Right lobe of liver (tissue), 6 donors: ENCODE results near the gene FAM20C. TPM values are rescaled to one million over a fixed set of nuclear protein-coding genes. Genes with fewer than 3 reads are reported as not detected.

ENCODE experiments used
- ATAC-seq, 4 donors: fragments of 200-7000 bp; cut with Tn5 transposase; one replicate each; pipeline ENCODE4 v1.9.1; 2020; ENCODE audit warnings: mild to moderate bottlenecking in 4 of 4, moderate library complexity in 4 of 4
- DNase-seq, 3 donors: peaks; one replicate each; pipeline ENCODE4 v3.0.0-alpha.2; 2020
- H3K27ac ChIP-seq, 3 donors: fragments of 200-600 bp; one replicate each; pipeline ENCODE4 v1.8.0; 2022
- H3K27me3 ChIP-seq, 2 donors: fragments of 200-600 bp; one replicate each; pipeline ENCODE4 v1.8.0; 2022
- H3K36me3 ChIP-seq, 4 donors: fragments of 200-600 bp; sonication (generic) in 1 of 4; one replicate each; pipeline versions ENCODE4 v1.5.1 to v1.8.0; 2017 to 2022; ENCODE audit warnings: control low read depth in 1 of 4
- H3K4me1 ChIP-seq, 4 donors: fragments of 200-600 bp; sonication (generic) in 1 of 4; one replicate each; pipeline versions ENCODE4 v1.5.1 to v1.8.0; 2017 to 2022; ENCODE audit warnings: control low read depth in 1 of 4
- H3K4me3 ChIP-seq, 3 donors: fragments of 200-600 bp; one replicate each; pipeline ENCODE4 v1.8.0; 2022
- H3K9me3 ChIP-seq, 4 donors: fragments of 200-600 bp; sonication (generic) in 1 of 4; one replicate each; pipeline versions ENCODE4 v1.5.1 to v1.8.0; 2017 to 2022; ENCODE audit warnings: control low read depth in 1 of 4
- CTCF ChIP-seq, 4 donors: fragments of 200-600 bp in 3 of 4; fragments of 450-650 bp in 1 of 4; IDR thresholded peaks; one replicate each; pipeline versions ENCODE4 v1.5.1 to v1.8.0; 2016 to 2022; ENCODE audit warnings: antibody characterized with exemption in 4 of 4, mild to moderate bottlenecking in 2 of 4
- POLR2A ChIP-seq: fragments of 450-650 bp; IDR thresholded peaks from one replicate; pipeline ENCODE4 v1.6.1; 2017; ENCODE audit warnings: antibody characterized with exemption, mild to moderate bottlenecking
- WGBS: methylation state at CpG from one replicate; pipeline ENCODE4 v1.1.6; 2018; ENCODE audit warnings: low coverage, low lambda C conversion rate; ENCODE audit not compliant: insufficient coverage; ENCODE audit errors: missing lambda C conversion rate; 5-methylcytosine and 5-hydroxymethylcytosine counted together
- intact Hi-C, 2 donors: fragments of 100-400 bp; cut with DNase I; formaldehyde crosslinking; loops; one replicate each; pipeline versions ENCODE4 v1.11.2 to v1.14.1; 2022
- total RNA-seq, 6 experiments: library from RNA; depleted of rRNA in 2 of 6; stranded (reverse); fragments of >200 nt in 2 of 6; fragmentation: NEBNext Ultra II Directional in 3 of 6; extraction: Animal tissue kit (Norgen Biotek cat#: 25700) in 3 of 6; gene quantifications; one replicate each; pipeline versions ENCODE4 v1.1.0 to v1.2.4, GENCODE V29; 2016 to 2023
- donor health status: DM: no; HTN: yes; CAD: no.
- donor health status: DM: no; HTN: no; CAD: no.
- donor health status: DM: no; HTN: no; CAD: no.
- donor health status: DM: no; HTN: yes; CAD: no.
- donor health status: DM: no; HTN: yes; CAD: no.

The FAM20C gene
- total RNA-seq, 6 experiments from 2014 or later = 32.1 to 73.8 (median 57.3) TPM

- no peak for ATAC-seq
- Histone ChIP-seq H3K9me3 (no peaks in the 10 kb centered on the region), H3K4me1 (no peaks in the 10 kb centered on the region), H3K27ac (no peak overlapping the region), H3K4me3 (no peak overlapping the region), H3K27me3 (no peaks in the 10 kb centered on the region), H3K36me3 (no peaks in the 10 kb centered on the region)
- WGBS = 0% methylated on average over 1 of the region's 11 CpGs
- intact Hi-C loops = no loop called here
- TF ChIP-seq POLR2A (no peak), CTCF (IDR thresholded peaks at IDR 0.05) (no peak)
- DNase-seq = peak in 1 of 3 donors; percentile 43
Observed at GRCh38 chr7:270351-270983, 78.1 kb downstream of the FAM20C start.

- H3K36me3 ChIP-seq = no peaks in the 10 kb centered on the region
- peak in 1 of 3 donors; percentile 22 for DNase-seq
Observed at GRCh38 chr7:271266-272107, 79.1 kb downstream of the FAM20C start.

GRCh38 chr7:272108-272615 is 79.8 kb downstream of the FAM20C start:
- intact Hi-C loops = no loop called here
- Histone ChIP-seq H3K27ac (no peak overlapping the region), H3K9me3 (no peaks in the 10 kb centered on the region), H3K4me3 (no peak overlapping the region), H3K27me3 (no peaks in the 10 kb centered on the region), H3K36me3 (no peaks in the 10 kb centered on the region), H3K4me1 (no peaks in the 10 kb centered on the region)
- 79% methylated on average over 8 of the region's 18 CpGs for WGBS
- ATAC-seq (no peak), DNase-seq (peak in 1 of 3 donors; percentile 26)
- TF ChIP-seq POLR2A (no peak), CTCF (IDR thresholded peaks at IDR 0.05) (no peak)

More at GRCh38 chr7:271266-272107, 79.1 kb downstream of the FAM20C start:
- Histone ChIP-seq H3K9me3 (no peaks in the 10 kb centered on the region), H3K4me3 (no peak overlapping the region), H3K27ac (no peak overlapping the region), H3K4me1 (no peaks in the 10 kb centered on the region), H3K27me3 (no peaks in the 10 kb centered on the region)
- WGBS = 78% methylated on average over 11 of the region's 14 CpGs
- no peak for TF ChIP-seq POLR2A
- no peak for ATAC-seq
- intact Hi-C loops = no loop called here

- TF ChIP-seq POLR2A (no peak), CTCF (IDR thresholded peaks at IDR 0.05) (no peak)
- peak in 1 of 3 donors; percentile 21 for DNase-seq
- no peaks in the 10 kb centered on the region for H3K36me3 ChIP-seq
- intact Hi-C loops = no loop called here
- H3K9me3 ChIP-seq = no peaks in the 10 kb centered on the region
- no peaks in the 10 kb centered on the region for H3K4me1 ChIP-seq
- no peak overlapping the region for H3K27ac ChIP-seq
- 91% methylated on average over 7 of the region's 14 CpGs for WGBS
- no peak for ATAC-seq
- no peaks in the 10 kb centered on the region for H3K27me3 ChIP-seq
- H3K4me3 ChIP-seq = no peak overlapping the region
Observed at GRCh38 chr7:272631-273030, 80.3 kb downstream of the FAM20C start.

GRCh38 chr7:273327-273726 is 81.0 kb downstream of the FAM20C start:
- H3K9me3 ChIP-seq = no peaks in the 10 kb centered on the region
- no peaks in the 10 kb centered on the region for H3K36me3 ChIP-seq
- no peaks in the 10 kb centered on the region for H3K27me3 ChIP-seq
- WGBS = 92% methylated on average over 7 of the region's 7 CpGs
- H3K27ac ChIP-seq = no peak overlapping the region
- DNase-seq (no peak), ATAC-seq (no peak)
- no peaks in the 10 kb centered on the region for H3K4me1 ChIP-seq
- intact Hi-C loops = no loop called here
- H3K4me3 ChIP-seq = no peak overlapping the region
- TF ChIP-seq CTCF (IDR thresholded peaks at IDR 0.05) = no peak
- no peak for TF ChIP-seq POLR2A
